Measurements from ENCODE around the gene CD300H.

GRCh38 chr17:74604200-74604599 is 36.9 kb upstream of the CD300H start:
- TF ChIP-seq GATA2 (IDR thresholded peaks at IDR 0.05; ENCODE audit: low read depth, low read length) (no peak), GATA3 (IDR thresholded peaks at IDR 0.05; ENCODE audit: low read depth, low read length) (no peak)
